Central memory CD8-positive, alpha-beta T cell (primary cell): ENCODE measurements around the gene CREBBP.
"Not testable (repeated sequence)": the region's sequence is repeated elsewhere in the genome, so short reads cannot be mapped to it uniquely, and the experiment has no call there.

Experiments used
- ATAC-seq: fragments of 150-1000 bp; cut with Tn5 transposase; replicated peaks from 2 replicates; pipeline ENCODE4 v1.10.0; 2022; ENCODE audit warnings: mild to moderate bottlenecking, moderate FRiP score, moderate number of reproducible peaks; ENCODE audit not compliant: poor library complexity, severe bottlenecking; ENCODE audit errors: extremely low read depth
- DNase-seq, 2 donors: peaks; one replicate each; pipeline ENCODE4 v3.0.0; 2021; ENCODE audit warnings: low spot score in 2 of 2
- H3K27ac Mint-ChIP-seq: one replicate; pipeline ENCODE4 v1.8.0; 2022; ENCODE audit warnings: low read depth, mild to moderate bottlenecking, moderate library complexity, mixed read lengths
- H3K27me3 Mint-ChIP-seq: one replicate; pipeline ENCODE4 v1.8.0; 2022; ENCODE audit warnings: mixed read lengths
- H3K36me3 Mint-ChIP-seq: one replicate; pipeline ENCODE4 v1.8.0; 2022; ENCODE audit warnings: mild to moderate bottlenecking, moderate library complexity, mixed read lengths; ENCODE audit not compliant: insufficient read depth
- H3K4me1 Mint-ChIP-seq: one replicate; pipeline ENCODE4 v1.8.0; 2022; ENCODE audit warnings: mixed read lengths
- H3K4me3 Mint-ChIP-seq: one replicate; pipeline ENCODE4 v1.8.0; 2022; ENCODE audit warnings: mild to moderate bottlenecking, moderate library complexity, mixed read lengths
- H3K9me3 Mint-ChIP-seq: one replicate; pipeline ENCODE4 v1.8.0; 2022; ENCODE audit warnings: mixed read lengths

Gene CREBBP

DNA sequence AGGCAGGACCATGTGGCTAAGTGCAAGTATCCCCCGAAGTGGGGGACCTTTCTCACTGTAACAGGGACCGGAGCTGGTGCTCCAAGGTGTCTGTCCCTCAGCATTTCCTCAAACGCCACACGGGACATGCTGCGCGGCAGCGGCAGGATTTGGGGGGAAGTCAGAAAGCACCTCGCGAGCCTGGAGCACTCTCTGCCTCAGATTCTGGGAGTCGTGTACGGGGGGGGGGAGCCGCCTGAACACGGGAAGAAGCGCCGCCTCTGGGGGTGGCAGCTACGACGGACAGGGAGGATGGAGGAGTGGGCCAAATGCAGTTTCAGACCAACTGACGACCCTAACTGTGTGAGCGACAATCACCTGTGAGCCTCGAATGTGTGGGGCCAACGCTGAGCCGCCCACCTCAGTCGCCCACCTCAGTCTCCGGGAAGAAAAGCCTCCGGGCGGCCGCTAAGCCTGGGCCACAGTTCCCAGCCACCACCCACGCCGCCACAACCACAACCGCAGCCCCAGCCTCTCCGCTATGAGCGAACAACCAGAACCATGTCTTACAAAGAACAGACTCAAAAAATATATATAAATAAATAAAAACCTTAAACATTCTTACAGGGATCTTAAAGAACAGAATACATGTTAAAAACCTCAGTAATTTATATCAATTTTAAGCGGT, 154.4 kb downstream of the CREBBP start:
- ATAC-seq (no peak), DNase-seq (no peak)
- Mint-ChIP-seq H3K4me1 (no peaks in the 10 kb centered on the region), H3K27me3 (no peaks in the 10 kb centered on the region), H3K27ac (no peak overlapping the region), H3K9me3 (no peaks in the 10 kb centered on the region), H3K4me3 (no peak overlapping the region), H3K36me3 (peaks cover 22% of the 10 kb centered on the region)

DNA sequence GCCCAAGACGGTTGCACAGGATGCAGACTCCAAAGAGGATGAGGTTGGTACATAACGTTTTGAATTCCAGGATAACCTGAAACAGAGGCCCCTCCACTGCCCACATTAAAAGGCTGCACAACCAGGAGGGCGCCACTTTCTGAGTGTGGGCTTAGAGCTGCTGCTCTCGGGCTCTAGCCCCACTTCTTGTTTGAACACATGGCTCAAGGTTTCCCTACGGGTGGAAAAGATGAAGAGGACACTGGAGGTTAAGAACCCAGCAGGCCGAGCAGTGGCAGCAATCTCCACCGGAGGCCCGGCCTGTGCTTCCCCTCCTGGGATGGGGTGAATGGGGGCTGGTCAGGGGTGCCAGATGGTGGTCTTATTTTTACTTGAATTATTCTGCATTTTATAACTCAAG, 155.2 kb downstream of the CREBBP start:
- no peak for ATAC-seq
- H3K27ac Mint-ChIP-seq = peak overlapping the region; percentile 42
- H3K9me3 Mint-ChIP-seq = no peaks in the 10 kb centered on the region
- H3K4me1 Mint-ChIP-seq = no peaks in the 10 kb centered on the region
- no peak overlapping the region for H3K4me3 Mint-ChIP-seq
- H3K36me3 Mint-ChIP-seq = peaks cover 19% of the 10 kb centered on the region
- H3K27me3 Mint-ChIP-seq = no peaks in the 10 kb centered on the region
- DNase-seq = no peak

DNA sequence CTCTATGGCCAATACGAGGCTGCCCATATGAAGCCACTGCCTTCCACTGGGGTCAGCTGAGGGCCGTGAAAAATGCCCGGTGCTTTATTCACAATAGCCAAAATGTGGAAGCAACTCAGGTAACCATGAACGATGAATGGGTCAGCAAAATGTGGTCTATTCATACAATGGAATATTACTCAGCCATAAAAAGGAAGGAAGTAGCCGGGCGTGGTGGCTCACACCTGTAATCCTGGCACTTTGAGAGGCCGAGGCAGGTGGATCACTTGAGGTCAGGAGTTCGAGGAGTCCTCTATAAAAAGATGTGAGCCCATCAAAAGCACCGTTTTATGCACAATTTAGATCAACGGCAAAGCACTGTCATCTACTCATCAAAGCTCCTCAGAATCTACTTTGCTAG, 158.0 kb downstream of the CREBBP start:
- no peaks in the 10 kb centered on the region for H3K27me3 Mint-ChIP-seq
- no peak for DNase-seq
- H3K27ac Mint-ChIP-seq = no peak overlapping the region
- no peak overlapping the region for H3K4me3 Mint-ChIP-seq
- H3K4me1 Mint-ChIP-seq = peaks cover 6% of the 10 kb centered on the region
- peaks cover 7% of the 10 kb centered on the region for H3K36me3 Mint-ChIP-seq
- H3K9me3 Mint-ChIP-seq = no peaks in the 10 kb centered on the region
- ATAC-seq = no peak

GRCh38 chr16:3720418-3720817, 160.1 kb downstream of the CREBBP start:
- Mint-ChIP-seq H3K27me3 (no peaks in the 10 kb centered on the region), H3K27ac (peak overlapping the region; percentile 35), H3K4me1 (peaks cover 8% of the 10 kb centered on the region), H3K4me3 (no peak overlapping the region), H3K9me3 (no peaks in the 10 kb centered on the region), H3K36me3 (peaks cover 8% of the 10 kb centered on the region)
- DNase-seq (no peak), ATAC-seq (no peak)

DNA sequence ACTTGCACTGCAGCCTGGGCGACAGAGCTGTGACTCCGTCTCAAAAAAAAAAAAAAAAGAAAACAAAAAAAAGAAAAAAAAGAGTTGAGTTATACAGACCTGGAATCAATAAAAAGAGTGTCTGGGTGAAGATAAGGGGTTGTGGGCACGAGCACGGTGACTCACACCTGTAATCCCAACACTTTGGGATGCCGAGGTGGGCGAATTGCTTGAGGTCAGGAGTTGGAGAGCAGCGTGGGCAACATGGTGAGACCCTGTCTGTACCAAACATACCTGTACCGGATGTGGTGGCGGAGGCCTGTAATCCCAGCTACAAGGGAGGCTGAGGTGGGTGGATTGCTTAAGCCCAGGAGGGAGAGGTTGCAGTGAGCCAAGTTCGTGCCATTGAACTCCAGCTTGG, 161.9 kb downstream of the CREBBP start:
- Mint-ChIP-seq H3K4me1 (peaks cover 22% of the 10 kb centered on the region), H3K4me3 (no peak overlapping the region), H3K27me3 (no peaks in the 10 kb centered on the region), H3K9me3 (no peaks in the 10 kb centered on the region), H3K27ac (no peak overlapping the region), H3K36me3 (peaks cover 5% of the 10 kb centered on the region)
- DNase-seq = no peak
- no peak for ATAC-seq

DNA sequence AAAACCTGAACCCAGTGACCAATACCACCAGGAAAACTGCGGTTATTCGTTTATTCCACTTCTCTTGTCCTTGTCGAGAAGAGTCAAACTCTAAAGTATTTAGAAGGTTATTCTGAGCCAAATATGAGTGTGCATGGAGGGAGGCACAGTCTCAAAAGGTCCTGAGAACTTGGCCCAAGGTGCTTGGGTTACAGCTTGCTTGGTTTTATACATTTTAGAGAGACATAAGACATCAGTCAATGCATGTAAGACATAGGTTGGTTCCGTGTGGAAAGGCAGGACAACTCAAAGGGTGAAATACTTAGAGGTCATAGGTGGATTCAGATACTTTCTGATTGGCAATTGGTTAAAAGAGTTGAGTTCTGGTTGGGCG, 162.5 kb downstream of the CREBBP start:
- DNase-seq (no peak), ATAC-seq (no peak)
- no peaks in the 10 kb centered on the region for H3K9me3 Mint-ChIP-seq
- H3K4me3 Mint-ChIP-seq = peak overlapping the region; percentile 86
- peaks cover 28% of the 10 kb centered on the region for H3K4me1 Mint-ChIP-seq
- peaks cover 5% of the 10 kb centered on the region for H3K36me3 Mint-ChIP-seq
- peak overlapping the region; percentile 39 for H3K27ac Mint-ChIP-seq
- no peaks in the 10 kb centered on the region for H3K27me3 Mint-ChIP-seq

- Mint-ChIP-seq H3K27ac (peak within 1 kb of the TSS; percentile 39), H3K36me3 (peaks cover 4% of the 10 kb centered on the region), H3K27me3 (no peaks in the 10 kb centered on the region), H3K4me3 (peak within 1 kb of the TSS; percentile 86), H3K9me3 (no peaks in the 10 kb centered on the region), H3K4me1 (peaks cover 32% of the 10 kb centered on the region)
- DNase-seq (peak; percentile 82 to 83), ATAC-seq (peak; percentile 98)
Measured at GRCh38 chr16:3717235-3718018, 163.1 kb downstream of the CREBBP start, which contains the start of gene TRAP1. Gene TRAP1 (minus strand): TSS chr16:3717524. CDS start chr16:3717508, 16 bp downstream.

- Mint-ChIP-seq H3K4me3 (peak overlapping the region; percentile 86), H3K36me3 (peaks cover 4% of the 10 kb centered on the region), H3K4me1 (peaks cover 36% of the 10 kb centered on the region), H3K27ac (peak overlapping the region; percentile 39), H3K27me3 (no peaks in the 10 kb centered on the region), H3K9me3 (no peaks in the 10 kb centered on the region)
- DNase-seq (peak in 1 of 2 donors; percentile 19), ATAC-seq (peak; percentile 39)
Measured at GRCh38 chr16:3716831-3717234, 163.7 kb downstream of the CREBBP start.

DNA sequence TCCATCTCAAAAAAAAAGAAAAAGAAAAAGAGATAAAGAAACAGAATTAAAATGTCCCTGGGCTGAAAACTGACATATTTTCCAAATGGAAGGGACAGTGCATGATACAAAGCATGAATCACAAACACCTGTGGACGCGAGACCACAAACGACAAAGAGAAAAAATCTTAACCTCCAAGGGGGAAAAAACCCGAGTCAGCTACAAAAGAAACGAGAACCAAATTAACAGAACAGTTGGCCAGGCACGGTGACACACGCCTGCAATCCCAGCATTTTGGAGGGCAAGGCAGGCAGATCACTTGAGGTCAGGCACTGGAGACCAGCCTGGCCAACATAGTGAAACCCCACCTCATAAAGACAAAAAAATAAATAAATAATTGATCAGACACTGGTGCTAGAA, 165.1 kb downstream of the CREBBP start:
- Mint-ChIP-seq H3K27me3 (no peaks in the 10 kb centered on the region), H3K4me3 (no peak overlapping the region), H3K27ac (no peak overlapping the region), H3K9me3 (no peaks in the 10 kb centered on the region), H3K4me1 (peaks cover 36% of the 10 kb centered on the region), H3K36me3 (peaks cover 4% of the 10 kb centered on the region)
- DNase-seq (no peak), ATAC-seq (no peak)

- not testable (repeated sequence) for H3K27me3 Mint-ChIP-seq, DNase-seq, H3K27ac Mint-ChIP-seq, ATAC-seq, H3K36me3 Mint-ChIP-seq, H3K9me3 Mint-ChIP-seq, H3K4me3 Mint-ChIP-seq
- H3K4me1 Mint-ChIP-seq = peaks cover 36% of the 10 kb centered on the region
Measured at GRCh38 chr16:3714378-3714777, 166.1 kb downstream of the CREBBP start.

GRCh38 chr16:3713587-3714242, 166.8 kb downstream of the CREBBP start:
- no peaks in the 10 kb centered on the region for H3K9me3 Mint-ChIP-seq
- ATAC-seq = no peak
- H3K4me1 Mint-ChIP-seq = peaks cover 36% of the 10 kb centered on the region
- no peak for DNase-seq
- H3K36me3 Mint-ChIP-seq = peaks cover 4% of the 10 kb centered on the region
- H3K4me3 Mint-ChIP-seq = no peak overlapping the region
- no peaks in the 10 kb centered on the region for H3K27me3 Mint-ChIP-seq
- no peak overlapping the region for H3K27ac Mint-ChIP-seq

- DNase-seq (no peak), ATAC-seq (no peak)
- Mint-ChIP-seq H3K27me3 (no peaks in the 10 kb centered on the region), H3K27ac (no peak overlapping the region), H3K9me3 (no peaks in the 10 kb centered on the region), H3K4me1 (peaks cover 32% of the 10 kb centered on the region), H3K4me3 (no peak overlapping the region), H3K36me3 (peaks cover 4% of the 10 kb centered on the region)
Measured at GRCh38 chr16:3712861-3713372, 167.6 kb downstream of the CREBBP start.
